Femur (tissue), 1 donor: ENCODE measurements around the gene COL19A1.
"Not testable (repeated sequence)": the region's sequence is repeated elsewhere in the genome, so short reads cannot be mapped to it uniquely, and the experiment has no call there.

Experiments
- DNase-seq: peaks from one replicate; pipeline ENCODE4 v3.0.0-alpha.2; 2017

The COL19A1 gene

GRCh38 chr6:69901361-69901760, 35.0 kb downstream of the COL19A1 start:
- no peak for DNase-seq

- DNase-seq, result no peak
Measured at GRCh38 chr6:69907981-69908498, 41.7 kb downstream of the COL19A1 start.

GRCh38 chr6:69913361-69913760, 47.0 kb downstream of the COL19A1 start:
- DNase-seq, result no peak

GRCh38 chr6:69914015-69914485, 47.7 kb downstream of the COL19A1 start:
- DNase-seq, result peak; percentile 55

- no peak for DNase-seq
Measured at GRCh38 chr6:69915346-69915745, 49.0 kb downstream of the COL19A1 start.

GRCh38 chr6:69917834-69918233, 51.5 kb downstream of the COL19A1 start:
- DNase-seq, result no peak

GRCh38 chr6:69918813-69919475, 52.6 kb downstream of the COL19A1 start:
- DNase-seq, result no peak

GRCh38 chr6:69921066-69921465, 54.7 kb downstream of the COL19A1 start:
- DNase-seq, result not testable (repeated sequence)

- not testable (repeated sequence) for DNase-seq
Measured at GRCh38 chr6:69921611-69922010, 55.3 kb downstream of the COL19A1 start.

GRCh38 chr6:69926745-69927144, 60.4 kb downstream of the COL19A1 start:
- DNase-seq, result no peak

GRCh38 chr6:69933239-69933638, 66.9 kb downstream of the COL19A1 start:
- no peak for DNase-seq

GRCh38 chr6:69935079-69935478, 68.7 kb downstream of the COL19A1 start:
- DNase-seq, result no peak

GRCh38 chr6:69936674-69937363, 70.5 kb downstream of the COL19A1 start:
- no peak for DNase-seq

GRCh38 chr6:69937402-69938136, 71.2 kb downstream of the COL19A1 start:
- no peak for DNase-seq

GRCh38 chr6:69942485-69942884, 76.1 kb downstream of the COL19A1 start:
- DNase-seq, result no peak

GRCh38 chr6:69945192-69945591, 78.8 kb downstream of the COL19A1 start:
- DNase-seq, result no peak

- no peak for DNase-seq
Measured at GRCh38 chr6:69948479-69949114, 82.2 kb downstream of the COL19A1 start.

- DNase-seq, result no peak
Measured at GRCh38 chr6:69953491-69953890, 87.1 kb downstream of the COL19A1 start.

- no peak for DNase-seq
Measured at GRCh38 chr6:69954733-69955132, 88.4 kb downstream of the COL19A1 start.

GRCh38 chr6:69957985-69958559, 91.7 kb downstream of the COL19A1 start:
- no peak for DNase-seq

- DNase-seq, result no peak
Measured at GRCh38 chr6:69958978-69959377, 92.6 kb downstream of the COL19A1 start.

GRCh38 chr6:69965974-69966373, 99.6 kb downstream of the COL19A1 start:
- DNase-seq, result not testable (repeated sequence)

GRCh38 chr6:69973138-69973537, 106.8 kb downstream of the COL19A1 start:
- DNase-seq, result no peak
